OCI-LY7 (cell line): ENCODE measurements around the gene YY1.

Experiments
- EZH2phosphoT487 ChIP-seq: fragments of 200-600 bp; sonication (generic); IDR thresholded peaks from 2 replicates; pipeline ENCODE4 v1.6.1; 2018; ENCODE audit warnings: low read depth, borderline replicate concordance, mild to moderate bottlenecking, mixed run types, antibody characterized with exemption, low read length, moderate library complexity, mixed read lengths
- TF ChIP-seq, protein P1 (sequence below): fragments of 200-600 bp; sonication (generic); conservative IDR thresholded peaks from 2 replicates; pipeline ENCODE4 v1.5.1; 2014; ENCODE audit warnings: mild to moderate bottlenecking, antibody characterized with exemption, low read length, moderate library complexity, mixed read lengths

DNA sequence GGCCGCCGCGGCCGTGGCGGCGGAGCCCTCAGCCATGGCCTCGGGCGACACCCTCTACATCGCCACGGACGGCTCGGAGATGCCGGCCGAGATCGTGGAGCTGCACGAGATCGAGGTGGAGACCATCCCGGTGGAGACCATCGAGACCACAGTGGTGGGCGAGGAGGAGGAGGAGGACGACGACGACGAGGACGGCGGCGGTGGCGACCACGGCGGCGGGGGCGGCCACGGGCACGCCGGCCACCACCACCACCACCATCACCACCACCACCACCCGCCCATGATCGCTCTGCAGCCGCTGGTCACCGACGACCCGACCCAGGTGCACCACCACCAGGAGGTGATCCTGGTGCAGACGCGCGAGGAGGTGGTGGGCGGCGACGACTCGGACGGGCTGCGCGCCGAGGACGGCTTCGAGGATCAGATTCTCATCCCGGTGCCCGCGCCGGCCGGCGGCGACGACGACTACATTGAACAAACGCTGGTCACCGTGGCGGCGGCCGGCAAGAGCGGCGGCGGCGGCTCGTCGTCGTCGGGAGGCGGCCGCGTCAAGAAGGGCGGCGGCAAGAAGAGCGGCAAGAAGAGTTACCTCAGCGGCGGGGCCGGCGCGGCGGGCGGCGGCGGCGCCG is 381 bp downstream of the YY1 start:
- TF ChIP-seq, protein P1, sequence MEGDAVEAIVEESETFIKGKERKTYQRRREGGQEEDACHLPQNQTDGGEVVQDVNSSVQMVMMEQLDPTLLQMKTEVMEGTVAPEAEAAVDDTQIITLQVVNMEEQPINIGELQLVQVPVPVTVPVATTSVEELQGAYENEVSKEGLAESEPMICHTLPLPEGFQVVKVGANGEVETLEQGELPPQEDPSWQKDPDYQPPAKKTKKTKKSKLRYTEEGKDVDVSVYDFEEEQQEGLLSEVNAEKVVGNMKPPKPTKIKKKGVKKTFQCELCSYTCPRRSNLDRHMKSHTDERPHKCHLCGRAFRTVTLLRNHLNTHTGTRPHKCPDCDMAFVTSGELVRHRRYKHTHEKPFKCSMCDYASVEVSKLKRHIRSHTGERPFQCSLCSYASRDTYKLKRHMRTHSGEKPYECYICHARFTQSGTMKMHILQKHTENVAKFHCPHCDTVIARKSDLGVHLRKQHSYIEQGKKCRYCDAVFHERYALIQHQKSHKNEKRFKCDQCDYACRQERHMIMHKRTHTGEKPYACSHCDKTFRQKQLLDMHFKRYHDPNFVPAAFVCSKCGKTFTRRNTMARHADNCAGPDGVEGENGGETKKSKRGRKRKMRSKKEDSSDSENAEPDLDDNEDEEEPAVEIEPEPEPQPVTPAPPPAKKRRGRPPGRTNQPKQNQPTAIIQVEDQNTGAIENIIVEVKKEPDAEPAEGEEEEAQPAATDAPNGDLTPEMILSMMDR = no peak
- TF ChIP-seq EZH2phosphoT487 = no peak
